ENCODE measurements around the gene CSH2. TPM values are rescaled to one million over a fixed set of nuclear protein-coding genes. Genes with fewer than 3 reads are reported as not detected.
"Not testable (repeated sequence)": the region's sequence is repeated elsewhere in the genome, so short reads cannot be mapped to it uniquely, and the experiment has no call there.

Gene CSH2
- polyA plus RNA-seq (ENCODE audit: insufficient read length in 3 of 3), result under 1 TPM in 1 of 3 donors, not detected in 2; 0.10 TPM
- long read RNA-seq, donor 1, result 0 reads
- long read RNA-seq, donor 2, result 0 reads
- long read RNA-seq, donor 3, result 0 reads
- long read RNA-seq, donor 4, partial matches to known transcripts, result 0 of 4 reads
- long read RNA-seq, donor 4, other reads (novel, unspliced or antisense), result 0 of 4 reads
- long read RNA-seq, donor 5, result 0 reads
- long read RNA-seq, donor 6, result 0 reads
- long read RNA-seq, donor 7, result 0 reads
- long read RNA-seq, donor 8, result 0 reads
- long read RNA-seq, donor 9, result 0 reads
- long read RNA-seq, donor 10, partial matches to known transcripts, result 0 of 1 reads
- long read RNA-seq, donor 10, other reads (novel, unspliced or antisense), result 0 of 1 reads
- long read RNA-seq, donor 11, result 0 reads
- long read RNA-seq, donor 12, partial matches to known transcripts, result 0 of 1 reads
- long read RNA-seq, donor 12, other reads (novel, unspliced or antisense), result 0 of 1 reads
- long read RNA-seq, donor 13, partial matches to known transcripts, result 0 of 2 reads
- long read RNA-seq, donor 13, other reads (novel, unspliced or antisense), result 0 of 2 reads
- long read RNA-seq, donor 14, result 0 reads
- long read RNA-seq, donor 15, result 0 reads
- long read RNA-seq, donor 16, partial matches to known transcripts, result 0 of 1 reads
- long read RNA-seq, donor 16, other reads (novel, unspliced or antisense), result 0 of 1 reads

DNA sequence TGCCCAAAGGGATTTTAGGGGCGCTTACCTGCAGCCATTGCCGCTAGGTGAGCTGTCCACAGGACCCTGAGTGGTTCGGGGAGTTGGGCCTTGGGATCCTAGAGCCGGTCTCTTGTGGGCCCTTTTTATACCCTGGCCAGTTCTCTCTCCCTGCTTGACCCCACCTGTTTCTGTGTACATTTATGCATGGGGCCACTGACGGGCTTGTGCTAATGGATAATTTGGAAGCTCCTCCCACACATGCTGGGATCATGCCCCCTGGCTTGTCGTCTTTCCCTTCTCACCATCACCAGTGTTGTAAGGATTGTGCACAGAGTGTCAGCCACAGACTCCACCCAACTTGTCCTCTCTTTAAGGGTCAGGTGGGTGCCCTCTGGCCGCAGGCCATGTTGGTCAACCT lies at the start of gene CSH2:
CSH2 (minus strand) TSS at position 101 of the 400 bp plus-strand sequence; CDS start at position 38, 63 bp downstream.
- not testable (repeated sequence) for DNase-seq

DNA sequence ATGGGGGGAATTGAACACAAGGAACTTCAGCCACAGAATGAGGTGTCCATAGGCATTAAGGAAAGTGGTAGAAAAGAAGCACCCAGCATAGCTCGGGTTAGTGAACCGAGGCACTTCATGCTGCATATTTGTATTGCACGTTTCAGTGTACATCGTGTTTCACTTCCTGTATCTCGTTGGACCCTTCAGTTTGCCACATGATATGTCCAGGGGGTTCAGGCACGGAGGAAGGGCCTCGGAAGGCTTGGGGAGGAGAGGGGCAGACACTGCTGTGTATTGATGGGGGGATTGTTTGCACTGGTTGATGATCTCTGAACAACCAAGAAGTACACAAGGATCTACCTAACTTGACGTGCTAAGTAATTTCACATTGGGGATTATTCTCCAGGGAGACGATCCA lies 48.9 kb upstream of the CSH2 start:
- DNase-seq, result not testable (repeated sequence)

DNA sequence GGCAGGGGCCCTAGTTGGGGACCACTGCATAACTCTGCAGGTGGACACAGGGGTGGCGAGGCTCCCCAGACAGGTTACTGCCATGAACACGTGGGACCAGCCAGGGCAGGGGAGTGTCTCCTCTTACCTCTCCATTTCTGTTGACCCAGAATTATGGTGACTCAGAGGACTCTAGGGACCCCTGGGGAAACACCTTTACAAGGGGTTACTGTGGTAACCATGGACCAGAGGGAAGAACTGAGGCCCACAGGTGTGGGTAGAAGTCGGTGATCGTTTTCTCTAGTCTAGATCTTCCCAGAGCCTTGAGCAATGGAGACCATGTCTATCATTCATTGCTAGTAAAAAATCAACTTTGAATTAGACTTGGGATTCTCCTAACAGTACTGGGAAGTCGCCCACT lies 47.3 kb upstream of the CSH2 start:
- not testable (repeated sequence) for DNase-seq

DNA sequence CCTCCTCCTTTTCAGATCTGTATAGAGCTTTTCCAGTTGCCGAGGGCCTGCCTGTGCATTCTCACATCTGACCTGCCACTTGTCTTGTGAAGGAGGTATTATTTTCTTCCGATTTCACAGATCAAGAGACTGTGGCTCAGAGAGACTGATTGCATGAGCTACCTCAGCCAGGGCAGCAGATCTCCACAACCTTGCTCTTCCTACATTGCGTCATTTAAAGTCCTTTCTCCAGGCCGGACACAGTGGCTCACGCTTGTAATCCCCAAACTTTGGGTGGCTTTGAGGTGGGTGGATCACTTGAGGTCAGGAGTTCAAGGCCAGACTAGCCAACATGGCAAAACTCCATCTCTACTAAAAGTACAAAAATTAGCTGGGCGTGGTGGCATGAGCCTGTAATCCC lies 46.6 kb upstream of the CSH2 start:
- DNase-seq, result not testable (repeated sequence)

DNA sequence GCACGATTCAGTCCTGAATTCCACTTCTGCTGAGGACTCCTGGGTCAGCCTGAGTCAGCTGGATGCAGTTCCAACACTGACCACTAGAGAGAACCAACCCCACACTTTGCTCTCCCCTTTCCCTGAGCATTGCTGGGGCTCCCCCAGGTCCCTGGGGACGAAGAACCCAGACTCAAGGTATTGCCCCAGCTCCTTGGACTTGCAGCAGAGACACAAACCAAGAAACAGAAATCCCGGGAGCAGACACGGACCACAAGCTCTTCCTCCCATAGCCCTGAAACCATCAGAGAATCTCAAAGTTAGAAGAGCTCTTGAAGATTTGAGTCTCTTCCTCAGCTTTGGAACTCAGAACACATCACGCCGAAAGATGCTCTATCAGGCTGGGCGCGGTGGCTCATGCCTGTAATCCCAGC lies 45.8 kb upstream of the CSH2 start:
- peak; percentile 41 for DNase-seq

DNA sequence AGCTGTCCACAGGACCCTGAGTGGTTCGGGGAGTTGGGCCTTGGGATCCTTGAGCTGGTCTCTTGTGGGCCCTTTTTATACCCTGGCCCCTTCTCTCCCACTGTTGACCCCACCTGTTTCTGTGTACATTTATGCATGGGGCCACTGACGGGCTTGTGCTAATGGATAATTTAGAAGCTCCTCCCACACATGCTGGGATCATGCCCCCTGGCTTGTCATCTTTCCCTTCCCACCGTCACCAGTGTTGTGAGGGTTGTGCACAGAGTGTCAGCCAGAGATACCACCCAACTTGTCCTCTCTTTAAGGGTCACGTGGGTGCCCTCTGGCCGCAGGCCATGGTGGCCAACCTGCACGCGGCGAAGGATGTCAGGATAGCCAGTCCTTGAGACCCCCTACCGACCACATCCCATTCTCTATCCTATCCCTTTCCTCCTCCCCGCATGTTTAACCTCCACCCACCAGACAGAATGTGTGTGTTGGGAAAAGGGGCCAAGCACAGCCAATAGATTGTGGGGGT lies 45.4 kb upstream of the CSH2 start, which contains the start of gene GH1:
GH1 (minus strand) TSS at position 51 of the 517 bp plus-strand sequence. CDS start 63 bp downstream, outside the sequence.
- not testable (repeated sequence) for DNase-seq

DNA sequence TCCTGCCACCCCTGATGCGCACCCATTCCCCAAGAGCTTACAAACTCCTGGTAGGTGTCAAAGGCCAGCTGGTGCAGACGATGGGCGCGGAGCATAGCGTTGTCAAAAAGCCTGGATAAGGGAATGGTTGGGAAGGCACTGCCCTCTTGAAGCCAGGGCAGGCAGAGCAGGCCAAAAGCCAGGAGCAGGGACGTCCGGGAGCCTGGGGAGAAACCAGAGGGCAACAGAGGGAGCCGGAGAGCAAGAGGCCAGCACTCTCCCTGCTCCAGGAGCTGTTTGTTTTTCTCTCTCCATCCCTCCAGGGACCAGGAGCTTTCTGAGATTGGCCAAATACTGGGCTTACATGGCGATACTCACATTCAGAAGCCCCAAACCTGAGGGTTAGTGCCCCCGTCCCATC lies 44.8 kb upstream of the CSH2 start:
- DNase-seq, result no peak

DNA sequence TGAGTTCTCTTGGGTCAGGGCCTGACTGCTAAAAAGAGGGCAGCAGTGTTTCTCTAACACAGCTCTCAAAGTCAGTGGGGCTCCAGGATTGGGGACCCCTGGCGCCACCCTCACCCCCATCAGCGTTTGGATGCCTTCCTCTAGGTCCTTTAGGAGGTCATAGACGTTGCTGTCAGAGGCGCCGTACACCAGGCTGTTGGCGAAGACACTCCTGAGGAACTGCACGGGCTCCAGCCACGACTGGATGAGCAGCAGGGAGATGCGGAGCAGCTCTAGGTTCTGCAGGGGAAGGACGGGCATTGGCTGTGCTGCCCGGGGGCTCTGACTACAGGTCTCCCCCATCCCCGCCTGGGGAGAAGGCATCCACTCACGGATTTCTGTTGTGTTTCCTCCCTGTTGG lies 44.2 kb upstream of the CSH2 start:
- DNase-seq, result no peak

DNA sequence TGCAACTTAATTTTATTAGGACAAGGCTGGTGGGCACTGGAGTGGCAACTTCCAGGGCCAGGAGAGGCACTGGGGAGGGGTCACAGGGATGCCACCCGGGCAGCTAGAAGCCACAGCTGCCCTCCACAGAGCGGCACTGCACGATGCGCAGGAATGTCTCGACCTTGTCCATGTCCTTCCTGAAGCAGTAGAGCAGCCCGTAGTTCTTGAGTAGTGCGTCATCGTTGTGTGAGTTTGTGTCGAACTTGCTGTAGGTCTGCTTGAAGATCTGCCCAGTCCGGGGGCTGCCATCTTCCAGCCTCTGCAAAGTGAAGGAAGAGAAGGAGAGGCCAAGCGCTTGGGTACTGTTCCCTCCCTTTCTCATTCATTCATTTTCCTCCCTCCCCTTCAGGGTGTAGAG lies 43.7 kb upstream of the CSH2 start:
- not testable (repeated sequence) for DNase-seq

DNA sequence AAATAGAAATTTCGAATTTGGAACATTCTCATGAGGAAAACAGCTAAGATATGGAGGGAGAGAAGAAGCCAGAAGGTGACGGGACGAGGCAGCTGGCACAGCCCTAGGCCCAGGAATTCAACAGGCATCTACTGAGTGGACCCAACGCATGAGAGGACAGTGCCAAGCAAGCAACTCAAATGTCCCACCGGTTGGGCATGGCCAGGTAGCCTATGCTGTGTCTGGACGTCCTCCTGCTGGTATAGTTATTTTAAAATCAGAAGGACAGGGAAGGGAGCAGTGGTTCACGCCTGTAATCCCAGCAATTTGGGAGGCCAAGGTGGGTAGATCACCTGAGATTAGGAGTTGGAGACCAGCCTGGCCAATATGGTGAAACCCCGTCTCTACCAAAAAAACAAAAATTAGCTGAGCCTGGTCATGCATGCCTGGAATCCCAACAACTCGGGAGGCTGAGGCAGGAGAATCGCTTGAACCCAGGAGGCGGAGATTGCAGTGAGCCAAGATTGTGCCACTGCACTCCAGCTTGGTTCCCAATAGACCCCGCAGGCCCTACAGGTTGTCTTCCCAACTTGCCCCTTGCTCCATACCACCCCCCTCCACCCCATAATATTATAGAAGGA lies 43.2 kb upstream of the CSH2 start:
- no peak for DNase-seq

DNA sequence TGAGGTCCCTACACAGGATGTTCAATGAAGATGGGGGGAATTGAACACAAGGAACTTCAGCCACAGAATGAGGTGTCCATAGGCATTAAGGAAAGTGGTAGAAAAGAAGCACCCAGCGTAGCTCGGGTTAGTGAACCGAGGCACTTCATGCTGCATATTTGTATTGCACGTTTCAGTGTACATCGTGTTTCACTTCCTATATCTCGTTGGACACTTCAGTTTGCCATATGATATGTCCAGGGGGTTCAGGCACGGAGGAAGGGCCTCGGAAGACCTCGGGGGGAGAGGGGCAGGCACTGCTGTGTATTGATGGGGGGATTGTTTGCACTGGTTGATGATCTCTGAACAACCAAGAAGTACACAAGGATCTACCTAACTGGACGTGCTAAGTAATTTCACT lies 42.3 kb upstream of the CSH2 start:
- not testable (repeated sequence) for DNase-seq

DNA sequence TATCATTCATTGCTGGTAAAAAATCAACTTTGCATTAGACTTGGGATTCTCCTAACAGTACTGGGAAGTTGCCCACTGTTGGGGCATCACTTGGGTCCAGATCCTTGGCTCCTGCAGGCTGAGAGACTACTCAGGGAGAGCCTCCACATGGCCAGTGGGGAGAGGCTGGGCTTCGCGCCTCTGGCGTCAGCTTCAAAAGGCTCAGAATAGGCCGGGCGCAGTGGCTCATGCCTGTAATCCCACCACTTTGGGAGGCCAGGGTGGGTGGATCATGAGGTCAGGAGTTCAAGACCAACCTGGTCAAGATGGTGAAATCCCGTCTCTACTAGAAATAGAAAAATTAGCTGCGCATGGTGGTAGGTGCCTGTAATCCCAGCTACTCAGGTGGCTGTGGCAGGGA lies 41.0 kb upstream of the CSH2 start:
- no peak for DNase-seq

DNA sequence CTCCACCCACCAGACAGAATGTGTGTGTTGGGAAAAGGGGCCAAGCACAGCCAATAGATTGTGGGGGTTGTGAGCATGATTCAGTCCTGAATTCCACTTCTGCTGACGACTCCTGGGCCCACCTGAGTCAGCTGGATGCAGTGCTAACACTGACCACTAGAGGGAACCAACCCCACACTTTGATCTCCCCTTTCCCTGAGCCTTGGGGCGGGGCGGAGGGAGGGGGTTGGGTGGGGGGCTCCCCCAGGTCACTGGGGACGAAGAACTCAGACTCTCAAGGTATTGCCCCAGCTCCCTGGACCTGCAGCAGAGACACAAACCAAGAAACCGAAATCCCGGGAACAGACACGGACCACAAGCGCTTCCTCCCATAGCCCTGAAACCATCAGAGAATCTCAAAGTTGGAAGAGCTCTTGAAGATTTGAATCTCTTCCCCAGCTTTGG lies 38.2 kb upstream of the CSH2 start:
- DNase-seq, result no peak

DNA sequence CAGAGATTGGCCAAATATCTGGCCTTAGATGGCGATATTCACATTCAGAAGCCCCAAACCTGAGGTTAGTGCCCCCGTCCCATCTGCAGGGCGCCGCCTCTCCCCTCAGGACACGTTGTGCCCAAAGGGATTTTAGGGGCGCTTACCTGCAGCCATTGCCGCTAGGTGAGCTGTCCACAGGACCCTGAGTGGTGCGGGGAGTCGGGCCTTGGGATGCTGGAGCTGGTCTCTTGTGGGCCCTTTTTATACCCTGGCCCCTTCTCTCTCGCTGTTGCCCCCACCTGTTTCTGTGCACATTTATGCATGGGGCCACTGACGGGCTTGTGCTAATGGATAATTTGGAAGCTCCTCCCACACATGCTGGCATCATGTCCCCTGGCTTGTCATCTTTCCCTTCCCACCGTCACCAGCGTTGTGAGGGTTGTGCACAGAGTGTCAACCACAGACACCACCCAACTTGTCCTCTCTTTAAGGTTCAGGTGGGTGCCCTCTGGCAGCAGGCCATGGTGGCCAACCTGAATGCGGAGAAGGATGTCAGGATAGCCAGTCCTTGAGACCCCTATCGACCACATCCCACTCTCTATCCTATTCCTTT lies 37.7 kb upstream of the CSH2 start, which contains the start of gene CSHL1:
CSHL1 (minus strand) TSS at position 218 of the 595 bp plus-strand sequence; CDS start at position 156, 62 bp downstream.
- no peak for DNase-seq

DNA sequence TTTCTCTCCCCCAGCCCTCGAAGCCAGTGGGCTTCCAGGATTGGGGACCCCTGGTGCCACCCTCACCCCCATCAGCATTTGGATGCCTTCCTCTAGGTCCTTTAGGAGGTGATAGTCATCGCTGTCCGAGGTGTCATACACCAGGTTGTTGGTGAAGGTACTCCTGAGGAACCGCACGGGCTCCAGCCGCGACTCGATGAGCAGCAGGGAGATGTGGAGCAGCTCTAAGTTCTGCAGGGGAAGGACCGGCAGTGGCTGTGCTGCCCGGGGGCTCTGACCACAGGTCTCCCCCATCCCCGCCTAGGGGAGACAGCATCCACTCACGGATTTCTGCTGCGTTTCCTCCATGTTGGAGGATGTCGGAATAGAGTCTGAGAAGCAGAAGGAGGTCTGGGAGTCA lies 36.6 kb upstream of the CSH2 start:
- no peak for DNase-seq

DNA sequence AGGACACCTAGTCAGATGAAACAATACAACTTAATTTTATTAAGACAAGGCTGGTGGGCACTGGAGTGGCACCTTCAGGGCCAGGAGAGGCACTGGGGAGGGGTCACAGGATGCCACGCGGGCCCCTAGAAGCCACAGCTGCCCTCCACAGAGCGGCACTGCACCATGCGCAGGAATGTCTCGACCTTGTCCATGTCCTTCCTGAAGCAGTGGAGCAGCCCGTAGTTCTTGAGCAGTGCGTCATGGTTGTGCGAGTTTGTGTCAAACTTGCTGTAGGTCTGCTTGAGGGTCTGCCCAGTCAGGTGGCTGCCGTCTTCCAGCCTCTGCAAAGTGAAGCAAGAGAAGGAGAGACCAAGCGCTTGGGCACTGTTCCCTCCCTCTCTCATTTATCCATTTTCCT lies 36.1 kb upstream of the CSH2 start:
- DNase-seq, result not testable (repeated sequence)

DNA sequence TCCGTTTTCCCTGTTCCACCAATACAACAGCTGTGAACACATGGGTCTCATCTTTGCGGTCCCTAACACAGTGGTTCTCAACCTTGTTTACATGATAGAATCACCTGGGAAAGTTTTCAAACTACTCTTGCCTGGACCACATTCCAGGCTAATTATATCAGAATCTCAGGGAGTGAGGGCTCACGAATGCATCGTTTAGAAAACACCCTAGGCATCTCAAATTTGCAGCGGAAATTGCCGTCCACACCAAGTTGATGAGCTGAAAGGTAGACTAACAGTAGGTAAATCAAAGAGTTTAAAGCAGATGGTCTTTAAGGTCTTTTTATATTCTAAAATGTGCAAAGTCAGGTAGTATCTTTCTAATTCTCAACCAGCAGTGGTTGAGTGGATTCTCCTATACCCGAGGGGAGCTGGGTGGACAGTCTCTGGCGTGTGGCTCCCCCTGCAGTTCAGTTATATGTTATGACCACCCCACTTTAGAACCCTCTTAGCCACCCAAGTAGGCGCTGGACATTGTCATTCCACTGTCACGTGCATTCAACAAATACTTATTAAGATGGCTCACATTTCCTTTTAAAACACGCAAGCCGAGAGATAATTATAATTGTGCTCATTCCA lies 33.8 kb upstream of the CSH2 start:
- not testable (repeated sequence) for DNase-seq

DNA sequence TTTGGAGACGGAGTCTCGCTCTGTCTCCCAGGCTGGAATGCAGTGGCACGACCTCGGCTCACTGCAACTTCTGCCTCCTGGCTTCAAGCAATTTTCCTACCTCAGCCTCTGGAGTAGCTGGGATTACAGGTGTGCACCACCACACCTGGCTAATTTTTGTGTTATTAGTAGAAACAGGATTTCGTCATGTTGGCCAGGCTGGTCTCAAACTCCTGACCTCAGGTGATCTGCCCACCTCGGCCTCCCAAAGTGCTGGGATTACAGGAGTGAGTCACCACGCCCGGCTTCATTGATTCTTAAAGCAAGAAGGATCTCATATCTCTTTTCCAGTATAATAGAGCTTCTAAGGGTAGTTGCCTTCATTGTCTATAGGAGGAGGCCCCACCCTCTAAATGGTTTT lies 31.3 kb upstream of the CSH2 start:
- DNase-seq, result not testable (repeated sequence)

DNA sequence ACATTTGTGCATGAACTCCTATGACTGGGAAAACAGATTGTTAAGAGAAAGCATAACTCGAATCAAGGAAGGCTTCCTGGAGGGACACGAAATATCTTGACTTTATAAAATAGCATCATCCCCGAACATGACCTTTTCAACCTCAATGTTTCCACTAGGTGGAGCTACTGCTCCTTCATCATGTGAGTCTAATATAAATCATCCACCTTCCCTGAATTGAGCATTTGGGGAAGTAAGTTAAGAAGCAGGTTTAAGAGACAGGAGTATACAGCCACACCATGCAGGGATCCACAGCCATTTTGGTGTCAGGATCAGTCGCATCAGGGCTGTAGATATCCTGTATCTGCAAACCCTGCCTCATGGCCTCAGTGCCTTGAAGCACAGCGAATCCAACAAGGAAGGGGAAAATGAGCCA lies 30.3 kb upstream of the CSH2 start:
- DNase-seq, result not testable (repeated sequence)

DNA sequence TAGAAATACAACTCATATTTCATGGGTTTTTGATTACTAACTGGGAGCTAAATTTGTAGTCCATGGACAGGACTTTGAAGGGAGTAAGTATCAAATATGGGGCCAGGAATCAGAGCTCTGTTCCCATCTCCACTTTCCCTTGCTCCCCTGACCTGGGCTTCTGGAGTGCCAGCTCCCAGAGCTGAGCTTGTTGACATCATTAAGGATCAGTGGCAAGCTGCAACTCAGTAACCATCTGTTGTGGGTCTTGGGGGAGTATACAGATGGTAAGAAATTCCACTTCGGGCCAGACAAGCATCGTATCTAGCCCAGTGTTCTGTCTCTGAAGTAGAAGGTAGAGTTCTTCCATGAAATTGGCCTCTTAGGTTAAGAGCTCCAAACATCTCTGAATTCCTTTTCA lies 28.5 kb upstream of the CSH2 start:
- DNase-seq, result not testable (repeated sequence)
